Measurements from ENCODE around the gene GNB3. TPM values are rescaled to one million over a fixed set of nuclear protein-coding genes. Genes with fewer than 3 reads are reported as not detected.

The GNB3 gene
- polyA plus RNA-seq, 2 of the 4 experiments (the other 2 are of a cell fraction), result 0.94 to 2.7 TPM

DNA sequence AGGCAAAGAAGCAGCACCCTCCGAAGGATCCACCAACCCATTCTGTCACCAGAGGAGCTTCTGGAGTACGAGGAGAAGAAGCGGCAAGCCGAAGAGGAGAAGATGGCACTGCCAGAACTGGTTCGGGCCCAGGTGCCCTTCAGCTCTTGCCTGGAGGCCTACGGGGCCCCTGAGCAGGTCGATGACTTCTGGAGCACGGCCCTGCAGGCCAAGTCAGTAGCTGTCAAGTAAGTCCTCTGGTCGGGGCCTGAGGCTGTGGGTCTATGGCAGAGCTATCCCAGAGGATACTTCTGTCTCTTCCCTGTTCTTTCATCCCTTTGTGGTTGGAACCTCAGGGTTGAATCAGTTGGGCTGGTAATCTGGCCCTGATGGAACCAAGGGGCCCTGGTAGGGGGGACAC is 20.7 kb downstream of the GNB3 start:
- ChIA-PET CTCF (interaction anchor here (0.6 to 2.5 kb wide), 10 partner anchors 9 to 100 kb away, joined by 3 to 10 read pairs (median 4); partner anchors contain the start of genes SPSB2 and USP5), POLR2A (interaction anchor here (1.6 kb wide), 1 partner anchor 10 kb away, joined by 10 read pairs; the partner anchor contains the start of genes CDCA3 and USP5)
- Histone ChIP-seq H3K4me1 (peaks cover 3% of the 10 kb centered on the region), H3K27ac (no peak overlapping the region), H3K4me2 (no peak overlapping the region), H3K4me3 (no peak overlapping the region), H3K9me3 (no peaks in the 10 kb centered on the region)
- 94% methylated on average over 9 of the region's 9 CpGs for WGBS (ENCODE audit: missing lambda C conversion rate)
- FAIRE-seq (no peak), DNase-seq (ENCODE audit: low read depth in 1 of 2, low spot score in 1 of 2) (no peak), ATAC-seq (no peak)
- TF ChIP-seq, protein P1, sequence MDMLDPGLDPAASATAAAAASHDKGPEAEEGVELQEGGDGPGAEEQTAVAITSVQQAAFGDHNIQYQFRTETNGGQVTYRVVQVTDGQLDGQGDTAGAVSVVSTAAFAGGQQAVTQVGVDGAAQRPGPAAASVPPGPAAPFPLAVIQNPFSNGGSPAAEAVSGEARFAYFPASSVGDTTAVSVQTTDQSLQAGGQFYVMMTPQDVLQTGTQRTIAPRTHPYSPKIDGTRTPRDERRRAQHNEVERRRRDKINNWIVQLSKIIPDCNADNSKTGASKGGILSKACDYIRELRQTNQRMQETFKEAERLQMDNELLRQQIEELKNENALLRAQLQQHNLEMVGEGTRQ (IDR thresholded peaks at IDR 0.05), result no peak
- TF ChIP-seq, protein P2, sequence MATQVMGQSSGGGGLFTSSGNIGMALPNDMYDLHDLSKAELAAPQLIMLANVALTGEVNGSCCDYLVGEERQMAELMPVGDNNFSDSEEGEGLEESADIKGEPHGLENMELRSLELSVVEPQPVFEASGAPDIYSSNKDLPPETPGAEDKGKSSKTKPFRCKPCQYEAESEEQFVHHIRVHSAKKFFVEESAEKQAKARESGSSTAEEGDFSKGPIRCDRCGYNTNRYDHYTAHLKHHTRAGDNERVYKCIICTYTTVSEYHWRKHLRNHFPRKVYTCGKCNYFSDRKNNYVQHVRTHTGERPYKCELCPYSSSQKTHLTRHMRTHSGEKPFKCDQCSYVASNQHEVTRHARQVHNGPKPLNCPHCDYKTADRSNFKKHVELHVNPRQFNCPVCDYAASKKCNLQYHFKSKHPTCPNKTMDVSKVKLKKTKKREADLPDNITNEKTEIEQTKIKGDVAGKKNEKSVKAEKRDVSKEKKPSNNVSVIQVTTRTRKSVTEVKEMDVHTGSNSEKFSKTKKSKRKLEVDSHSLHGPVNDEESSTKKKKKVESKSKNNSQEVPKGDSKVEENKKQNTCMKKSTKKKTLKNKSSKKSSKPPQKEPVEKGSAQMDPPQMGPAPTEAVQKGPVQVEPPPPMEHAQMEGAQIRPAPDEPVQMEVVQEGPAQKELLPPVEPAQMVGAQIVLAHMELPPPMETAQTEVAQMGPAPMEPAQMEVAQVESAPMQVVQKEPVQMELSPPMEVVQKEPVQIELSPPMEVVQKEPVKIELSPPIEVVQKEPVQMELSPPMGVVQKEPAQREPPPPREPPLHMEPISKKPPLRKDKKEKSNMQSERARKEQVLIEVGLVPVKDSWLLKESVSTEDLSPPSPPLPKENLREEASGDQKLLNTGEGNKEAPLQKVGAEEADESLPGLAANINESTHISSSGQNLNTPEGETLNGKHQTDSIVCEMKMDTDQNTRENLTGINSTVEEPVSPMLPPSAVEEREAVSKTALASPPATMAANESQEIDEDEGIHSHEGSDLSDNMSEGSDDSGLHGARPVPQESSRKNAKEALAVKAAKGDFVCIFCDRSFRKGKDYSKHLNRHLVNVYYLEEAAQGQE (IDR thresholded peaks at IDR 0.05), result no peak
- TF ChIP-seq POLR2A (IDR thresholded peaks at IDR 0.05; ENCODE audit: low read length) (no peak), CHD4 (IDR thresholded peaks at IDR 0.05; ENCODE audit: borderline replicate concordance) (no peak), HOXB5 (CRISPR knock-in tag; IDR thresholded peaks at IDR 0.05) (no peak), HOXB13 (CRISPR knock-in tag; IDR thresholded peaks at IDR 0.05; ENCODE audit: low read depth) (no peak), ZC3H11A (IDR thresholded peaks at IDR 0.05) (no peak), GATA3 (IDR thresholded peaks at IDR 0.05; ENCODE audit: borderline replicate concordance) (no peak), JUNB (IDR thresholded peaks at IDR 0.05) (no peak), POLR2AphosphoS2 (conservative IDR thresholded peaks at IDR 0.05; ENCODE audit: low read length) (no peak), HEYL (CRISPR knock-in tag; IDR thresholded peaks at IDR 0.05) (no peak), JUN (IDR thresholded peaks at IDR 0.05) (no peak), NR3C1 (IDR thresholded peaks at IDR 0.05) (no peak)
- TF ChIP-seq, protein P3, sequence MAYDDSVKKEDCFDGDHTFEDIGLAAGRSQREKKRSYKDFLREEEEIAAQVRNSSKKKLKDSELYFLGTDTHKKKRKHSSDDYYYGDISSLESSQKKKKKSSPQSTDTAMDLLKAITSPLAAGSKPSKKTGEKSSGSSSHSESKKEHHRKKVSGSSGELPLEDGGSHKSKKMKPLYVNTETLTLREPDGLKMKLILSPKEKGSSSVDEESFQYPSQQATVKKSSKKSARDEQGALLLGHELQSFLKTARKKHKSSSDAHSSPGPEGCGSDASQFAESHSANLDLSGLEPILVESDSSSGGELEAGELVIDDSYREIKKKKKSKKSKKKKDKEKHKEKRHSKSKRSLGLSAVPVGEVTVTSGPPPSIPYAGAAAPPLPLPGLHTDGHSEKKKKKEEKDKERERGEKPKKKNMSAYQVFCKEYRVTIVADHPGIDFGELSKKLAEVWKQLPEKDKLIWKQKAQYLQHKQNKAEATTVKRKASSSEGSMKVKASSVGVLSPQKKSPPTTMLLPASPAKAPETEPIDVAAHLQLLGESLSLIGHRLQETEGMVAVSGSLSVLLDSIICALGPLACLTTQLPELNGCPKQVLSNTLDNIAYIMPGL (CRISPR knock-in tag; IDR thresholded peaks at IDR 0.05; ENCODE audit: borderline replicate concordance), result no peak
- TF ChIP-seq, protein P4, sequence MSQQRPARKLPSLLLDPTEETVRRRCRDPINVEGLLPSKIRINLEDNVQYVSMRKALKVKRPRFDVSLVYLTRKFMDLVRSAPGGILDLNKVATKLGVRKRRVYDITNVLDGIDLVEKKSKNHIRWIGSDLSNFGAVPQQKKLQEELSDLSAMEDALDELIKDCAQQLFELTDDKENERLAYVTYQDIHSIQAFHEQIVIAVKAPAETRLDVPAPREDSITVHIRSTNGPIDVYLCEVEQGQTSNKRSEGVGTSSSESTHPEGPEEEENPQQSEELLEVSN (IDR thresholded peaks at IDR 0.05; ENCODE audit: borderline replicate concordance, low read depth), result no peak
- TF ChIP-seq, protein P5, sequence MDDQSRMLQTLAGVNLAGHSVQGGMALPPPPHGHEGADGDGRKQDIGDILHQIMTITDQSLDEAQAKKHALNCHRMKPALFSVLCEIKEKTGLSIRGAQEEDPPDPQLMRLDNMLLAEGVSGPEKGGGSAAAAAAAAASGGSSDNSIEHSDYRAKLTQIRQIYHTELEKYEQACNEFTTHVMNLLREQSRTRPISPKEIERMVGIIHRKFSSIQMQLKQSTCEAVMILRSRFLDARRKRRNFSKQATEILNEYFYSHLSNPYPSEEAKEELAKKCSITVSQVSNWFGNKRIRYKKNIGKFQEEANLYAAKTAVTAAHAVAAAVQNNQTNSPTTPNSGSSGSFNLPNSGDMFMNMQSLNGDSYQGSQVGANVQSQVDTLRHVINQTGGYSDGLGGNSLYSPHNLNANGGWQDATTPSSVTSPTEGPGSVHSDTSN (IDR thresholded peaks at IDR 0.05), result no peak
- TF ChIP-seq, protein P6, sequence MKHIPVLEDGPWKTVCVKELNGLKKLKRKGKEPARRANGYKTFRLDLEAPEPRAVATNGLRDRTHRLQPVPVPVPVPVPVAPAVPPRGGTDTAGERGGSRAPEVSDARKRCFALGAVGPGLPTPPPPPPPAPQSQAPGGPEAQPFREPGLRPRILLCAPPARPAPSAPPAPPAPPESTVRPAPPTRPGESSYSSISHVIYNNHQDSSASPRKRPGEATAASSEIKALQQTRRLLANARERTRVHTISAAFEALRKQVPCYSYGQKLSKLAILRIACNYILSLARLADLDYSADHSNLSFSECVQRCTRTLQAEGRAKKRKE (CRISPR knock-in tag; IDR thresholded peaks at IDR 0.05; ENCODE audit: low read depth), result no peak

DNA sequence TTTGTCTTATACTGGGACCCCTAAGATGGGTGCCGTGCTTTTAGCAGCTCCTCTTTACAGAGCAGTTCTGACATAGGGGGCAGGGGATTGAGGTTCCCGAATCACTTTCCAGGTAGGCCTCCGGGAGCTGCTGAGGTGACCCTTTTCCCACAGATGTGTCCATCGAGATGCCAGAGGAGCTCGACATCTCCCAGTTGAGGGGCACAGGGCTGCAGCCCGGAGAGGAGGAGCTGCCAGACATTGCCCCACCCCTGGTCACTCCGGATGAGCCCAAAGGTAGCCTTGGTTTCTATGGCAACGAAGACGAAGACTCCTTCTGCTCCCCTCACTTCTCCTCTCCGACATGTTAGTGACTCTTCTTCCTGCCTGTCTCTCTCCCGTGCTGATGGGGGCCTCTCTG is 22.3 kb downstream of the GNB3 start:
- DNase-seq (ENCODE audit: low read depth in 1 of 2, low spot score in 1 of 2) (no peak), FAIRE-seq (no peak), ATAC-seq (no peak)
- H3K4me2 ChIP-seq, result no peak overlapping the region
- no peak overlapping the region for H3K4me3 ChIP-seq
- WGBS (ENCODE audit: missing lambda C conversion rate), result 89% methylated on average over 11 of the region's 11 CpGs
- H3K4me1 ChIP-seq, result peaks cover 10% of the 10 kb centered on the region
- no peaks in the 10 kb centered on the region for H3K9me3 ChIP-seq
- no peak overlapping the region for H3K27ac ChIP-seq
- ChIA-PET POLR2A (no interaction called here), CTCF (interaction anchor here (1.0 to 2.2 kb wide), 3 partner anchors 9 to 30 kb away, joined by 3 to 15 read pairs (median 3); partner anchors contain the start of gene SPSB2)
- no peak for TF ChIP-seq POLR2AphosphoS2 (conservative IDR thresholded peaks at IDR 0.05; ENCODE audit: low read length)
- no peak for TF ChIP-seq FOSL2 (IDR thresholded peaks at IDR 0.05)
- no peak for TF ChIP-seq FOSL2 (CRISPR knock-in tag; IDR thresholded peaks at IDR 0.05)
- no peak for TF ChIP-seq HDAC2 (IDR thresholded peaks at IDR 0.05)
- TF ChIP-seq KDM1A (IDR thresholded peaks at IDR 0.05; ENCODE audit: low read depth), result no peak
- TF ChIP-seq, protein P7, sequence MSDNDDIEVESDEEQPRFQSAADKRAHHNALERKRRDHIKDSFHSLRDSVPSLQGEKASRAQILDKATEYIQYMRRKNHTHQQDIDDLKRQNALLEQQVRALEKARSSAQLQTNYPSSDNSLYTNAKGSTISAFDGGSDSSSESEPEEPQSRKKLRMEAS (IDR thresholded peaks at IDR 0.05), result no peak
- TF ChIP-seq ZFP36 (IDR thresholded peaks at IDR 0.05; ENCODE audit: borderline replicate concordance, partially characterized antibody), result no peak
- TF ChIP-seq NPAS2 (CRISPR knock-in tag; IDR thresholded peaks at IDR 0.05; ENCODE audit: borderline replicate concordance), result no peak
- TF ChIP-seq, protein P6 (CRISPR knock-in tag; IDR thresholded peaks at IDR 0.05; ENCODE audit: low read depth), result no peak
- TF ChIP-seq EHMT2 (IDR thresholded peaks at IDR 0.05; ENCODE audit: low read depth), result no peak
- no peak for TF ChIP-seq JUNB (IDR thresholded peaks at IDR 0.05)
- TF ChIP-seq FOXS1 (CRISPR knock-in tag; IDR thresholded peaks at IDR 0.05), result no peak
- no peak for TF ChIP-seq ZSCAN20 (CRISPR knock-in tag; IDR thresholded peaks at IDR 0.05)
- no peak for TF ChIP-seq HOXB13 (CRISPR knock-in tag; IDR thresholded peaks at IDR 0.05; ENCODE audit: low read depth)
